Effector memory CD4-positive, alpha-beta T cell (primary cell): Measurements from ENCODE around the gene SARS1.

ENCODE experiments used
- DNase-seq, 3 donors: peaks; one replicate each; pipeline ENCODE4 v3.0.0-alpha.2; 2020
- H3K27ac ChIP-seq: 2 replicates; pipeline ENCODE4 v1.7.0; 2013; ENCODE audit warnings: mild to moderate bottlenecking, low read length, moderate library complexity; ENCODE audit not compliant: insufficient read depth, poor library complexity, severe bottlenecking
- H3K27me3 ChIP-seq: replicated peaks from 2 replicates; pipeline ENCODE4 v1.7.0; 2013; ENCODE audit warnings: mild to moderate bottlenecking, low read length; ENCODE audit not compliant: insufficient read depth, control insufficient read depth, poor library complexity, severe bottlenecking
- H3K36me3 ChIP-seq: 2 replicates; pipeline ENCODE4 v1.7.0; 2013; ENCODE audit warnings: mild to moderate bottlenecking, low read length, moderate library complexity; ENCODE audit not compliant: control insufficient read depth, insufficient read depth
- H3K4me1 ChIP-seq: 2 replicates; pipeline ENCODE4 v1.7.0; 2013; ENCODE audit warnings: low read length, mild to moderate bottlenecking; ENCODE audit not compliant: control insufficient read depth, insufficient read depth, poor library complexity, severe bottlenecking
- H3K4me3 ChIP-seq: 2 replicates; pipeline ENCODE4 v1.7.0; 2013; ENCODE audit warnings: low read length, low read depth, mild to moderate bottlenecking; ENCODE audit not compliant: insufficient read depth, poor library complexity, severe bottlenecking
- H3K9me3 ChIP-seq: 2 replicates; pipeline ENCODE4 v1.7.0; 2013; ENCODE audit warnings: mild to moderate bottlenecking, low read length, moderate library complexity; ENCODE audit not compliant: control insufficient read depth

The SARS1 gene

GRCh38 chr1:109183058-109183738 is 30.5 kb upstream of the SARS1 start:
- Histone ChIP-seq H3K4me3 (no peak overlapping the region), H3K27ac (no peak overlapping the region), H3K27me3 (no peaks in the 10 kb centered on the region), H3K36me3 (no peaks in the 10 kb centered on the region), H3K9me3 (no peaks in the 10 kb centered on the region), H3K4me1 (no peaks in the 10 kb centered on the region)
- DNase-seq = no peak

- Histone ChIP-seq H3K4me1 (no peaks in the 10 kb centered on the region), H3K27me3 (no peaks in the 10 kb centered on the region), H3K27ac (no peak overlapping the region), H3K36me3 (no peaks in the 10 kb centered on the region), H3K4me3 (no peak overlapping the region), H3K9me3 (no peaks in the 10 kb centered on the region)
- no peak for DNase-seq
Observed at GRCh38 chr1:109184687-109185086, 29.0 kb upstream of the SARS1 start.

GRCh38 chr1:109185357-109185756 is 28.4 kb upstream of the SARS1 start:
- H3K9me3 ChIP-seq = no peaks in the 10 kb centered on the region
- no peaks in the 10 kb centered on the region for H3K27me3 ChIP-seq
- peaks cover 3% of the 10 kb centered on the region for H3K36me3 ChIP-seq
- no peak for DNase-seq
- no peaks in the 10 kb centered on the region for H3K4me1 ChIP-seq
- no peak overlapping the region for H3K27ac ChIP-seq
- no peak overlapping the region for H3K4me3 ChIP-seq

- H3K27ac ChIP-seq = no peak overlapping the region
- no peak overlapping the region for H3K4me3 ChIP-seq
- H3K4me1 ChIP-seq = no peaks in the 10 kb centered on the region
- H3K27me3 ChIP-seq = no peaks in the 10 kb centered on the region
- H3K9me3 ChIP-seq = no peaks in the 10 kb centered on the region
- no peak for DNase-seq
- peaks cover 5% of the 10 kb centered on the region for H3K36me3 ChIP-seq
Observed at GRCh38 chr1:109185990-109186732, 27.6 kb upstream of the SARS1 start.

- Histone ChIP-seq H3K4me1 (no peaks in the 10 kb centered on the region), H3K27ac (no peak overlapping the region), H3K27me3 (no peaks in the 10 kb centered on the region), H3K4me3 (no peak overlapping the region), H3K36me3 (peaks cover 5% of the 10 kb centered on the region), H3K9me3 (no peaks in the 10 kb centered on the region)
- no peak for DNase-seq
Observed at GRCh38 chr1:109186733-109187086, 27.0 kb upstream of the SARS1 start.

GRCh38 chr1:109187127-109187526 is 26.6 kb upstream of the SARS1 start:
- H3K9me3 ChIP-seq = no peaks in the 10 kb centered on the region
- H3K4me1 ChIP-seq = no peaks in the 10 kb centered on the region
- H3K27me3 ChIP-seq = no peaks in the 10 kb centered on the region
- H3K27ac ChIP-seq = no peak overlapping the region
- H3K36me3 ChIP-seq = peaks cover 5% of the 10 kb centered on the region
- no peak overlapping the region for H3K4me3 ChIP-seq
- no peak for DNase-seq

GRCh38 chr1:109188200-109188599 is 25.5 kb upstream of the SARS1 start:
- H3K36me3 ChIP-seq = peaks cover 5% of the 10 kb centered on the region
- H3K9me3 ChIP-seq = no peaks in the 10 kb centered on the region
- H3K27ac ChIP-seq = no peak overlapping the region
- H3K27me3 ChIP-seq = no peaks in the 10 kb centered on the region
- DNase-seq = no peak
- H3K4me3 ChIP-seq = no peak overlapping the region
- H3K4me1 ChIP-seq = no peaks in the 10 kb centered on the region

GRCh38 chr1:109188781-109189180 is 24.9 kb upstream of the SARS1 start:
- Histone ChIP-seq H3K36me3 (peaks cover 5% of the 10 kb centered on the region), H3K9me3 (no peaks in the 10 kb centered on the region), H3K4me3 (no peak overlapping the region), H3K4me1 (no peaks in the 10 kb centered on the region), H3K27me3 (no peaks in the 10 kb centered on the region), H3K27ac (no peak overlapping the region)
- no peak for DNase-seq

- H3K4me3 ChIP-seq = no peak overlapping the region
- DNase-seq = no peak
- no peaks in the 10 kb centered on the region for H3K27me3 ChIP-seq
- H3K36me3 ChIP-seq = peaks cover 5% of the 10 kb centered on the region
- H3K9me3 ChIP-seq = no peaks in the 10 kb centered on the region
- no peak overlapping the region for H3K27ac ChIP-seq
- H3K4me1 ChIP-seq = no peaks in the 10 kb centered on the region
Observed at GRCh38 chr1:109190189-109190588, 23.5 kb upstream of the SARS1 start.

- DNase-seq = no peak
- peaks cover 5% of the 10 kb centered on the region for H3K36me3 ChIP-seq
- no peaks in the 10 kb centered on the region for H3K27me3 ChIP-seq
Observed at GRCh38 chr1:109191377-109191776, 22.3 kb upstream of the SARS1 start.

More at GRCh38 chr1:109191377-109191776, 22.3 kb upstream of the SARS1 start:
- no peaks in the 10 kb centered on the region for H3K4me1 ChIP-seq
- H3K4me3 ChIP-seq = no peak overlapping the region
- no peak overlapping the region for H3K27ac ChIP-seq
- no peaks in the 10 kb centered on the region for H3K9me3 ChIP-seq
